HG03039 (cell line): ENCODE data around the gene OR11A1.

Experiments
- ATAC-seq: cut with Tn5 transposase; IDR thresholded peaks from one replicate; pipeline ENCODE4 v1.9.1; 2021; ENCODE audit warnings: mild to moderate bottlenecking, moderate library complexity; ENCODE audit not compliant: unreplicated experiment

The OR11A1 gene

GRCh38 chr6:29399525-29399924 is 57.3 kb downstream of the OR11A1 start:
- no peak for ATAC-seq

GRCh38 chr6:29395331-29395730 is 61.5 kb downstream of the OR11A1 start, which contains the start of gene OR12D2:
TSS of gene OR12D2 (plus strand) at chr6:29395631. CDS start at chr6:29396700, 1,069 bp downstream.
- no peak for ATAC-seq

- ATAC-seq: no peak
These were observed 68.3 kb downstream of the OR11A1 start for GRCh38 chr6:29388533-29388932.

- no peak for ATAC-seq
These were observed 80.9 kb downstream of the OR11A1 start for GRCh38 chr6:29376003-29376402.
